Esophagus muscularis mucosa (tissue), 4 donors: ENCODE measurements around the gene MTM1. TPM values are rescaled to one million over a fixed set of nuclear protein-coding genes. Genes with fewer than 3 reads are reported as not detected.
A peak's percentile ranks its signal among the peaks of the same experiment; 100 is the strongest.

Source experiments
- DNase-seq: peaks from one replicate; pipeline ENCODE4 v3.0.0-alpha.2; 2017; ENCODE audit errors: extremely low spot score
- H3K27ac ChIP-seq, 4 donors: fragments of 200-600 bp; sonication (generic); replicated peaks in 1 of 4; 1 replicate in 3 of 4; 2 replicates in 1 of 4; pipeline ENCODE4 v1.5.1; 2016 to 2019; ENCODE audit warnings: mild to moderate bottlenecking in 1 of 4
- H3K27me3 ChIP-seq, 4 donors: fragments of 200-600 bp; sonication (generic); one replicate each; pipeline versions ENCODE4 v1.5.1 to v1.6.0; 2016 to 2019
- H3K36me3 ChIP-seq, 4 donors: fragments of 200-600 bp; sonication (generic); one replicate each; pipeline ENCODE4 v1.5.1; 2016 to 2019
- H3K4me1 ChIP-seq, 4 donors: fragments of 200-600 bp; sonication (generic); one replicate each; pipeline ENCODE4 v1.5.1; 2016 to 2019
- H3K4me3 ChIP-seq, 4 donors: fragments of 200-600 bp; sonication (generic); 1 replicate in 2 of 4; 2 replicates in 2 of 4; pipeline ENCODE4 v1.5.1; 2016 to 2019; ENCODE audit warnings: mild to moderate bottlenecking in 4 of 4, moderate library complexity in 1 of 4
- H3K9me3 ChIP-seq, 4 donors: fragments of 200-600 bp; sonication (generic); 1 replicate in 3 of 4; 2 replicates in 1 of 4; pipeline ENCODE4 v1.5.1; 2016 to 2019
- EP300 ChIP-seq: sonication (generic); formaldehyde crosslinking; IDR thresholded peaks from one replicate; pipeline ENCODE4 v1.6.1; 2017; ENCODE audit warnings: antibody characterized with exemption
- POLR2A ChIP-seq: fragments of 450-650 bp; IDR thresholded peaks from one replicate; pipeline ENCODE4 v1.6.1; 2017; ENCODE audit warnings: antibody characterized with exemption, moderate library complexity, mild to moderate bottlenecking, low read depth
- POLR2AphosphoS5 ChIP-seq, 2 donors: sonication (generic); formaldehyde crosslinking; IDR thresholded peaks; one replicate each; pipeline ENCODE4 v1.6.1; 2017; ENCODE audit warnings: antibody characterized with exemption in 2 of 2
- WGBS: methylation state at CpG from one replicate; pipeline ENCODE4 v1.1.5; 2018; 5-methylcytosine and 5-hydroxymethylcytosine counted together
- intact Hi-C: fragments of 100-400 bp; cut with DNase I; formaldehyde crosslinking; loops from one replicate; pipeline ENCODE4 v1.15.1; 2023
- total RNA-seq, 4 donors: library from RNA; depleted of rRNA; stranded (reverse); fragments of >200 nt; gene quantifications; one replicate each; pipeline versions ENCODE4 v1.1.0 to v1.2.1, GENCODE V29; 2016
- TF ChIP-seq, protein P1 (sequence below), 3 experiments: fragments of 200-600 bp in 2 of 3; fragments of 450-650 bp in 1 of 3; sonication (generic) in 2 of 3; IDR thresholded peaks; one replicate each; pipeline ENCODE4 v1.5.1; 2017 to 2019; ENCODE audit warnings: antibody characterized with exemption in 3 of 3, mild to moderate bottlenecking in 2 of 3, moderate library complexity in 1 of 3

Gene MTM1
- total RNA-seq, 4 donors from 2014 or later: 7.9 to 15.5 (median 11.4) TPM

- Histone ChIP-seq H3K4me3 (no peak overlapping the region), H3K4me1 (no peaks in the 10 kb centered on the region), H3K9me3 (no peaks in the 10 kb centered on the region), H3K36me3 (no peaks in the 10 kb centered on the region), H3K27me3 (no peaks in the 10 kb centered on the region), H3K27ac (no peak overlapping the region)
- 61% methylated on average over 8 of the region's 8 CpGs for WGBS
- intact Hi-C loops: no loop called here
- no peak for DNase-seq
- TF ChIP-seq POLR2A: no peak
- TF ChIP-seq, protein P1, sequence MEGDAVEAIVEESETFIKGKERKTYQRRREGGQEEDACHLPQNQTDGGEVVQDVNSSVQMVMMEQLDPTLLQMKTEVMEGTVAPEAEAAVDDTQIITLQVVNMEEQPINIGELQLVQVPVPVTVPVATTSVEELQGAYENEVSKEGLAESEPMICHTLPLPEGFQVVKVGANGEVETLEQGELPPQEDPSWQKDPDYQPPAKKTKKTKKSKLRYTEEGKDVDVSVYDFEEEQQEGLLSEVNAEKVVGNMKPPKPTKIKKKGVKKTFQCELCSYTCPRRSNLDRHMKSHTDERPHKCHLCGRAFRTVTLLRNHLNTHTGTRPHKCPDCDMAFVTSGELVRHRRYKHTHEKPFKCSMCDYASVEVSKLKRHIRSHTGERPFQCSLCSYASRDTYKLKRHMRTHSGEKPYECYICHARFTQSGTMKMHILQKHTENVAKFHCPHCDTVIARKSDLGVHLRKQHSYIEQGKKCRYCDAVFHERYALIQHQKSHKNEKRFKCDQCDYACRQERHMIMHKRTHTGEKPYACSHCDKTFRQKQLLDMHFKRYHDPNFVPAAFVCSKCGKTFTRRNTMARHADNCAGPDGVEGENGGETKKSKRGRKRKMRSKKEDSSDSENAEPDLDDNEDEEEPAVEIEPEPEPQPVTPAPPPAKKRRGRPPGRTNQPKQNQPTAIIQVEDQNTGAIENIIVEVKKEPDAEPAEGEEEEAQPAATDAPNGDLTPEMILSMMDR (IDR thresholded peaks at IDR 0.05): peak; percentile 45 to 61 (median 55)
These were observed 19.4 kb downstream of the MTM1 start for GRCh38 chrX:150587585-150588503.

GRCh38 chrX:150594584-150594983 lies 26.2 kb downstream of the MTM1 start:
- DNase-seq: no peak
- Histone ChIP-seq H3K27ac (no peak overlapping the region), H3K4me3 (no peak overlapping the region), H3K9me3 (no peaks in the 10 kb centered on the region), H3K27me3 (no peaks in the 10 kb centered on the region), H3K36me3 (peaks cover 0 to 10% (median 4%) of the 10 kb centered on the region in 4 donors), H3K4me1 (no peaks in the 10 kb centered on the region)
- no peak for TF ChIP-seq POLR2A
- TF ChIP-seq, protein P1 (IDR thresholded peaks at IDR 0.05): no peak
- no peak for TF ChIP-seq POLR2AphosphoS5 (IDR thresholded peaks at IDR 0.05)
- TF ChIP-seq EP300: no peak
- WGBS: 63% methylated on average over 1 of the region's 1 CpG
- intact Hi-C loops: no loop called here

DNA sequence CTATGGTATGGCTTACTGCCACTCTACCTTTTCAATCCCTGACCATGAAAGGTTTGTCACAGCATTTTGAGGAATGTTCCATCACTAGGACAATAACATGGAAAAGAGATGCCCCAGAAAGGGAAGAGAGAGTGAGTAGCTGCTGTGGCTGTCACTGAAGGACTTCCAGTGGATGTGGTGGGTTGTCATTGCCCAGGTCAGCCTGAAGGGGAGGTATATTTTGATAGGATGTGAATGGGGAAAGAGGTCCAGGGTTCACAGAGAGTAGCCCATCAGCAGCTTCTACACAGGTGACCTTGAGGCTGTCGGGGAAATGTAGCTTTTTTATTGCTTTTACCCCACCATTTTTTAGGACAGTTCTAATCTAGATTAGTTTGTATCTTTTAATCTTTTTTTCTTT lies 30.8 kb downstream of the MTM1 start:
- peaks cover 0 to 18% (median 11%) of the 10 kb centered on the region in 4 donors for H3K36me3 ChIP-seq
- no peaks in the 10 kb centered on the region for H3K9me3 ChIP-seq
- H3K27ac ChIP-seq: no peak overlapping the region
- intact Hi-C loops: no loop called here
- 85% methylated on average over 1 of the region's 1 CpG for WGBS
- TF ChIP-seq EP300 (no peak), POLR2AphosphoS5 (IDR thresholded peaks at IDR 0.05) (no peak), POLR2A (no peak)
- TF ChIP-seq, protein P1 (IDR thresholded peaks at IDR 0.05): no peak
- no peaks in the 10 kb centered on the region for H3K27me3 ChIP-seq
- no peak overlapping the region for H3K4me3 ChIP-seq
- H3K4me1 ChIP-seq: no peaks in the 10 kb centered on the region
- no peak for DNase-seq

DNA sequence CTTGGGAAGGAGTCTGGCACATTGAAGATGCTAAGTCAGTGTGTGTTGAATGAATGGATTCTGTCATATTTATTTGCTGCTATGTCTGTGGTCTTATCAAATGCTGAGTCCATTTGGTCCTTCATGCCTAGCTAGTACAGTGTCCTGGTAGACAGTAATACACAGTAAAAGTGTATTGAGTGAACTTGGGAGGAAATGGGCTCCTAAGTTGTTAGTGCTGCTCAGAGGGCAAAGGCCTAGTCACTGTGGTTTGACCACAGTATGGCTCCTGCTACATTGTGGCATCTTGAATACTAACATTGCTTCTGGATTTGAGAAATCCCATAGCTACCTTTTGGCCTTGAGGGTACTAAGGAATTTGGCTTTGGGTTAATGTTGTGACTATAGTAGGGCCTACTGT lies 33.9 kb downstream of the MTM1 start:
- TF ChIP-seq EP300 (no peak), POLR2AphosphoS5 (IDR thresholded peaks at IDR 0.05) (no peak), POLR2A (no peak)
- TF ChIP-seq, protein P1 (IDR thresholded peaks at IDR 0.05): no peak
- Histone ChIP-seq H3K36me3 (peaks cover 0 to 16% (median 11%) of the 10 kb centered on the region in 4 donors), H3K27ac (no peak overlapping the region), H3K9me3 (no peaks in the 10 kb centered on the region), H3K27me3 (no peaks in the 10 kb centered on the region), H3K4me3 (no peak overlapping the region), H3K4me1 (no peaks in the 10 kb centered on the region)
- intact Hi-C loops: no loop called here
- DNase-seq: no peak
